Measurements from ENCODE around the gene SSBP2.
A peak's percentile ranks its signal among the peaks of the same experiment; 100 is the strongest.

SSBP2 gene

DNA sequence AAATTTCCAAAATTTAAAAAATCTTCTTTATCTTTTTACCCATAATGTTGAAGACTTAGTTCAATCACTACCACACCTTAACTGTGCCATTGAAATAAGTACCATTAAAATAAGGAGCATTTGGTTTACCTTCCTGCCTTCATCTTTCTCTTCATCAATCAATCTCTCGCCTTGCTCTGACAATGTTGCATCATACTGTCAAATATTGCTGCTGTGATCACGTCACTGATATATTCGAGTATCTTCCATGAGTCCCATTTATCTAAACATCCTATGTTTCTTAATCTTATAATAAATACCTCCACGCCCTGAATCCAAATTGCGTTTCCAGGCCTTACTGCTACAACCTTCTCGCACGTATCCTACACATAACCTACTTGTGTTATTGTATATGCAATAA is 201.8 kb downstream of the SSBP2 start:
- H3K27me3 ChIP-seq (replicated peaks; ENCODE audit: control insufficient read depth, insufficient read depth, low read length) = no peaks in the 10 kb centered on the region
- no peak overlapping the region for H3K4me3 ChIP-seq (ENCODE audit: low read length)
- peaks cover 13% of the 10 kb centered on the region for H3K36me3 ChIP-seq (ENCODE audit: control insufficient read depth, insufficient read depth, low read length, severe bottlenecking)
- DNase-seq (ENCODE audit: low read depth) = no peak
- H3K9me3 ChIP-seq (ENCODE audit: control insufficient read depth, low read length) = no peaks in the 10 kb centered on the region
- no peak overlapping the region for H3K9ac ChIP-seq (ENCODE audit: low read length)
- no peaks in the 10 kb centered on the region for H3K4me1 ChIP-seq (ENCODE audit: control insufficient read depth, insufficient read depth, low read length)

DNA sequence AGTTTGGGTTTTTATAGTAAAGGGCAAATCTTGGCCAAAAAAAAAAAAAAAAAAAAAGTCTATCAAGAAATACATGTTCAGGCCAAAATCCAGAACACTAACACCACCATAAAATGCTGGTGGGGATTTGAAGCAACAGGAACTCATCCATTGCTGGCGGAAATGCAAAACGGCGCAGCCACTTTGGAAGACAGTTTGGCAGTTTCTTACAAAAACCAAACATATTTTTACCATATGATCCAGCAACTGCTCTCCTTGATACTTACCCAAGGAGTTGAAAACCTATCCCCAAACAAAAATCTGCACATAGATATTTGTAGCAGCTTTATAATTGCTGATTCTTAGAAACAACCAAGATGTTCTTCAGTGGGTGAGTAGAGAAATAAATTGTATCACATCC is 203.9 kb downstream of the SSBP2 start:
- no peaks in the 10 kb centered on the region for H3K9me3 ChIP-seq (ENCODE audit: control insufficient read depth, low read length)
- no peaks in the 10 kb centered on the region for H3K4me1 ChIP-seq (ENCODE audit: control insufficient read depth, insufficient read depth, low read length)
- no peak for DNase-seq (ENCODE audit: low read depth)
- no peaks in the 10 kb centered on the region for H3K27me3 ChIP-seq (replicated peaks; ENCODE audit: control insufficient read depth, insufficient read depth, low read length)
- H3K36me3 ChIP-seq (ENCODE audit: control insufficient read depth, insufficient read depth, low read length, severe bottlenecking) = peaks cover 13% of the 10 kb centered on the region
- no peak overlapping the region for H3K4me3 ChIP-seq (ENCODE audit: low read length)
- H3K9ac ChIP-seq (ENCODE audit: low read length) = no peak overlapping the region

DNA sequence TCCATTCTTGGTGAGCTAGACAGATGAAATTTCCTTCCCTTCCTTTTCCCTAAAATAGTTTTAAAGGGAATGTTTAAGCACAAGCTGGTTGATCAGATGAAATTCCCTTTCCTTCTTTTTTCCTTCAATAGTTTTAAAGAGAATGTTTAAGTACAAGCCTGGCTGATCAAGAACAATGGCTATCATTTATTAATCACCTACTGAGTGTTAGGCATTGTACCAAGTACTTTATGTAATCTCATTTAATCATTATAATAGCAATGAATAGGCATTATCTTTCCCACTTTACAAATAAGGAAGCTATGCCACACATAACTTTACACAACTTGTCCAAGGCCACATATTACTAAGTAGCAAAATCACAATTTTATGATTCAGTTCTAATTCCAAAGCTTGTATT is 205.0 kb downstream of the SSBP2 start:
- Histone ChIP-seq H3K36me3 (ENCODE audit: control insufficient read depth, insufficient read depth, low read length, severe bottlenecking) (peaks cover 13% of the 10 kb centered on the region), H3K9ac (ENCODE audit: low read length) (no peak overlapping the region), H3K4me3 (ENCODE audit: low read length) (no peak overlapping the region), H3K9me3 (ENCODE audit: control insufficient read depth, low read length) (no peaks in the 10 kb centered on the region), H3K27me3 (replicated peaks; ENCODE audit: control insufficient read depth, insufficient read depth, low read length) (no peaks in the 10 kb centered on the region), H3K4me1 (ENCODE audit: control insufficient read depth, insufficient read depth, low read length) (no peaks in the 10 kb centered on the region)
- no peak for DNase-seq (ENCODE audit: low read depth)

DNA sequence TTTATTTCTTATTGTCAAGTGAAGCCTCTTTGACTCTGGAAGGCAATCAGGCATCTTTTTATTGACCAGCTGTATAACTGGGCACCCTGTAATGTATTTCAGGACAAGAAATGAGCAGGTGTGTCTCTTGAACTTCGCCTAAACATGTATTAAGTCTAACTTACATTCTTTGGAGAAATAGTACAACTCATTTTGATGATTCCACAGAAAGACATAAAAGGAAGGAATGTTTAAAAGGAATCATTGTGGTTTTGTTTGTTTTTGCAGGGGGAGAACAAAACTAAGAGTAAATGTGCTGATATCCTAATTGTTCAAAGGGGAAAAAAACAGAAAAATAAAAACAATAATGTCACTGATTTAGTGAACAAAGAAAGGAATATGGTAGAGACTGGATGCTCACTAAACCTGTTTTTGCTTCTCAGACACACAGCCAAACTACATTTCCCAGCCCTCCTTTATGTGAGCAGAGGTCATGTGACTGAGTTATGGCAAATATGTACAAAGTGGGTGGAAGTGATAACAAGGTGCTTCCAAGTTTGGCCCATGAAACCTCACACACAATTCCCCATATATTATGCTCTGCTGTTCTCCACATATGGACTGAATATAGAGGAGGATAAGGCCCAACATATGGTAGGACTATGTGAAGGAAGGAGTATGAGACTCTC is 206.4 kb downstream of the SSBP2 start:
- Histone ChIP-seq H3K9me3 (ENCODE audit: control insufficient read depth, low read length) (no peaks in the 10 kb centered on the region), H3K27me3 (replicated peaks; ENCODE audit: control insufficient read depth, insufficient read depth, low read length) (no peaks in the 10 kb centered on the region), H3K4me3 (ENCODE audit: low read length) (no peak overlapping the region), H3K9ac (ENCODE audit: low read length) (no peak overlapping the region), H3K36me3 (ENCODE audit: control insufficient read depth, insufficient read depth, low read length, severe bottlenecking) (peaks cover 7% of the 10 kb centered on the region), H3K4me1 (ENCODE audit: control insufficient read depth, insufficient read depth, low read length) (no peaks in the 10 kb centered on the region)
- no peak for DNase-seq (ENCODE audit: low read depth)

DNA sequence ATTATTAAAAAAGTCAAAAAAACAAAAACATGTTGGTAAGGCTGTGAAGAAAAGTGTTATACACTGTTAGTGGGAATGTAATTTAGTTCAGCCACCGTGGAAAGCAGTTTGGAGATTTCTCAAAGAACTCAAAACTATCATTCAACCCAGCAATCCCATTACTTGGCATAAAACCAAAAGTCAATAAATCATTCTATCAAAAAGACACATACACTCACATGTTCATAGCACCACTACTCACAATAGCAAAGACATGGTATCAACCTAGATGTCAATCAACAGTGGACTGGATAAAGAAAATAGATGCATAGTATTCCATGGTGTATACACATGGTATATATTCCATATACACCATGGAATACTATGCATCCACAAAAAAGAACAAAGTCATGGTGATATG is 208.7 kb downstream of the SSBP2 start:
- Histone ChIP-seq H3K4me1 (ENCODE audit: control insufficient read depth, insufficient read depth, low read length) (no peaks in the 10 kb centered on the region), H3K9me3 (ENCODE audit: control insufficient read depth, low read length) (no peaks in the 10 kb centered on the region), H3K4me3 (ENCODE audit: low read length) (no peak overlapping the region), H3K27me3 (replicated peaks; ENCODE audit: control insufficient read depth, insufficient read depth, low read length) (no peaks in the 10 kb centered on the region), H3K9ac (ENCODE audit: low read length) (no peak overlapping the region), H3K36me3 (ENCODE audit: control insufficient read depth, insufficient read depth, low read length, severe bottlenecking) (peaks cover 7% of the 10 kb centered on the region)
- DNase-seq (ENCODE audit: low read depth) = no peak

DNA sequence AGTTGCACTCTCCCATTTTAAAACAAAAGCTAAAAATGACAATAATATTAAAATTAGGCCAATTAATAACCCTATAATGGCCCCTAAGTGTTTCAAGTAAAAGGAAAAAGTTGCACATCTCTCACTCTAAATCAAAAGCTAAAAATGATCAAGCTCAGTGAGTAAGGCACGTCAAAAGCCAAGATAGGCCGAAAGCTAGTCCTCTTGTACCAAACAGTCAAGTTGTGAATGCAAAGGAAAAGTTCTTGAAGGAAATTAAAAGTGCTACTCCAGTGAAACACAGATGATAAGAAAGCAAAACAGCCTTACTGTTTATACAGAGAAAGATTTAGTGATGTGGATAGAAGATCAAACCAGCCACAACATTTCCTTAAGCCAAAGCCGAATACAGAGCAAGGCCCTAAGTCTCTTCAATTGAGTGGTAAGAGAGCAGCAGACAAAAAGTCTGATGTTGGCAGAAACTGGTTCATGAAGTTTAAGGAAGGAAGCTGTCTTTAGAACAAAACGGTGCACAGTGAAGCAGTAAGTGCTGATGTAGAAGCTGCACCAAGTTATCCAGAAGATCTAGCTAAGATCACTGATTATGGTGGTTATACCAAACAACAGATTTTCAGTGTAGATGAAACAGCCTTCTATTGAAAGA is 212.9 kb downstream of the SSBP2 start:
- H3K9ac ChIP-seq (ENCODE audit: low read length) = no peak overlapping the region
- H3K27me3 ChIP-seq (replicated peaks; ENCODE audit: control insufficient read depth, insufficient read depth, low read length) = no peaks in the 10 kb centered on the region
- H3K9me3 ChIP-seq (ENCODE audit: control insufficient read depth, low read length) = no peaks in the 10 kb centered on the region
- H3K4me3 ChIP-seq (ENCODE audit: low read length) = no peak overlapping the region
- H3K4me1 ChIP-seq (ENCODE audit: control insufficient read depth, insufficient read depth, low read length) = peaks cover 18% of the 10 kb centered on the region
- DNase-seq (ENCODE audit: low read depth) = no peak
- H3K36me3 ChIP-seq (ENCODE audit: control insufficient read depth, insufficient read depth, low read length, severe bottlenecking) = peaks cover 3% of the 10 kb centered on the region

DNA sequence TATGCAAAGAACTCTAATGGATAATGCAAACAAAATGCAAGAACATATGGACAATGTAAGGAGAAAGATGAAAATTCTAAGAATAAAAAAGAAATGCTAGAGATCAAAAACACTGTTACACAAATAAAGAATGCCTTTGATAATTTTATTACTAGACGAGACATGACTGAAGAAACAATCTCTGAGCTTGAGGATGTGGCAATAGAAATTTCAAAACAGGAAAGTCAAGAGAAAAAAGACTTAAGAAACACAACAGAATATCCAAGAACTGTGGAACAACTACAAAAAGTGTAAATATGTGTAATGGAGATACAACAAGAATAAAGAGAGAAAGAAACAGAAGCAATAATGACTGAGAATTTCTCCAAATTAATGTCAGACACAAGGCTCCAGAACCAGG is 216.5 kb downstream of the SSBP2 start:
- no peaks in the 10 kb centered on the region for H3K9me3 ChIP-seq (ENCODE audit: control insufficient read depth, low read length)
- H3K4me1 ChIP-seq (ENCODE audit: control insufficient read depth, insufficient read depth, low read length) = peaks cover 18% of the 10 kb centered on the region
- H3K36me3 ChIP-seq (ENCODE audit: control insufficient read depth, insufficient read depth, low read length, severe bottlenecking) = peaks cover 3% of the 10 kb centered on the region
- no peaks in the 10 kb centered on the region for H3K27me3 ChIP-seq (replicated peaks; ENCODE audit: control insufficient read depth, insufficient read depth, low read length)
- DNase-seq (ENCODE audit: low read depth) = peak; percentile 46
- no peak overlapping the region for H3K4me3 ChIP-seq (ENCODE audit: low read length)
- no peak overlapping the region for H3K9ac ChIP-seq (ENCODE audit: low read length)

DNA sequence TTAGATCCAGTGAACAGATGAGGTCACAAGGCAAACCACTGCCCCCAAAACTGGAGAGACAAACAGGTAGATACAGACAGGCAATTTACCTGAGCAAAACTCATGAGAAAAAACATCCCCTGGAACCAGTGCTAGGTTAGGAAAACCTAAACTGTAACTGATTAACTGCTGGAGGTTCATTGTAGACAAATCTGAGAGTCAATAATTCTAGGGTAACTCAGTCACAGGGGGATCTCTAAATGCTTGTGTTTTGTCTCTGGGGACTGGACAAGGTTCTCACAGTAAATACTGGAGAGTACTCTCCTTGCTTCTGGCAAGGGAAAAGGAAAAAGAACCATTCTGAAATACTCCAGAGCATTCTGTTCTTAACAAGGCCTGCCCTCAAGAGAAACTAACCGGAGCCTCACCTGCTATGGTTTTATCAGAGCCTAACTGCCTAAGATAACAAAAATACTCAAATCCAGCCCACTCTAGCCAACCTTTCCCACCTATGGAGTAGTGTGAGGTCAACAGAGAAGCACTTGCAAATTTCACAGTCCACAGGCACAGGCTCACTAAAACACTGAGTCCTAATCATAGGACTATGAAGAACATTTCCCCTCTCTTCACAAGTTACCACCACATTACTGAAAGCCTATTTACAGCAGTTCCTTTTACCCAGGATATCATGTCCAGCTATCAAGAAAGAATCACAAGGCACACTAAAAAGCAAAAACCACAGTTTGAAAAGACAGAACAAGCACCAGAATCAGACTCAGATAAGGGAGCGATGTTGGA is 217.1 kb downstream of the SSBP2 start:
- no peak for DNase-seq (ENCODE audit: low read depth)
- Histone ChIP-seq H3K27me3 (replicated peaks; ENCODE audit: control insufficient read depth, insufficient read depth, low read length) (no peaks in the 10 kb centered on the region), H3K9ac (ENCODE audit: low read length) (no peak overlapping the region), H3K36me3 (ENCODE audit: control insufficient read depth, insufficient read depth, low read length, severe bottlenecking) (no peaks in the 10 kb centered on the region), H3K4me1 (ENCODE audit: control insufficient read depth, insufficient read depth, low read length) (peaks cover 18% of the 10 kb centered on the region), H3K4me3 (ENCODE audit: low read length) (no peak overlapping the region), H3K9me3 (ENCODE audit: control insufficient read depth, low read length) (no peaks in the 10 kb centered on the region)

DNA sequence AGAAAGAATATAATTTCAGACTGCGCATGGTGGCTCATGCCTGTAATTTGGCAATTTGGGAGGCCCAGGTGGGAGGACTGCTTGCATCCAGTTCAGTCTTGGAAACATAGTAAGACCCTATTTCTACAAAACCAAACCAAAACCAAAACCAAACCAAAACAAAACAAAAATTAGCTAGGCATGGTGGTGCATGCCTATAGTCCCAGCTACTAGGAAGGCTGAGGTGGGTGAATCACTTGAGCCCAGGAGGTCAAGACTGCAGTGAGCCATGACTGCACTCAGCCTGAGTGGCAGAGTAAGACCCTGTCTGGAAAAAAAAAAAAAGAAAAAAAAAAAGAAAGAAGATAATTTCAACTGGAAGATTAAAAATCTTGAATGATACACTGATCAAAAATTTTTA is 220.0 kb downstream of the SSBP2 start:
- H3K36me3 ChIP-seq (ENCODE audit: control insufficient read depth, insufficient read depth, low read length, severe bottlenecking) = no peaks in the 10 kb centered on the region
- no peaks in the 10 kb centered on the region for H3K9me3 ChIP-seq (ENCODE audit: control insufficient read depth, low read length)
- H3K4me3 ChIP-seq (ENCODE audit: low read length) = no peak overlapping the region
- DNase-seq (ENCODE audit: low read depth) = no peak
- no peak overlapping the region for H3K9ac ChIP-seq (ENCODE audit: low read length)
- H3K27me3 ChIP-seq (replicated peaks; ENCODE audit: control insufficient read depth, insufficient read depth, low read length) = no peaks in the 10 kb centered on the region
- H3K4me1 ChIP-seq (ENCODE audit: control insufficient read depth, insufficient read depth, low read length) = peaks cover 19% of the 10 kb centered on the region

DNA sequence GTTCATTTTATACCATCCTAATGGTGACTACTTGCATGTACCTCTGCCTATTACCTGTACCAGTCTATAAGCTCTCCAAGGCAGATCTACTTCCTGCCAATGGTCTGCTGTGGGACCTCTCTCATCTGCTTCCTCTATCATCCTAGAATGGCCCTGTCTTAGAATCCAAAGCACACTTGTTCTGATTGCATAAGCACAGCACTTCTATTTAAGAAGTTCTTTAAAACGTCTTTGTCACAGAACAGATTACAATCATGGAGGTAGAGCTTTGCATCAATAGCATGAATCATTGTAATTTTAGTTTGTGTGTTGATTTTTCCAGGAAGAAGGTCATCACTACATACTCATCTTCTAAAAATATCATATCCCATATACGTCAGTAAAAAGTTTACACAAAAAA is 225.2 kb downstream of the SSBP2 start:
- Histone ChIP-seq H3K27me3 (replicated peaks; ENCODE audit: control insufficient read depth, insufficient read depth, low read length) (no peaks in the 10 kb centered on the region), H3K9me3 (ENCODE audit: control insufficient read depth, low read length) (no peaks in the 10 kb centered on the region), H3K9ac (ENCODE audit: low read length) (no peak overlapping the region), H3K4me1 (ENCODE audit: control insufficient read depth, insufficient read depth, low read length) (peaks cover 10% of the 10 kb centered on the region), H3K4me3 (ENCODE audit: low read length) (no peak overlapping the region), H3K36me3 (ENCODE audit: control insufficient read depth, insufficient read depth, low read length, severe bottlenecking) (no peaks in the 10 kb centered on the region)
- peak; percentile 53 for DNase-seq (ENCODE audit: low read depth)

DNA sequence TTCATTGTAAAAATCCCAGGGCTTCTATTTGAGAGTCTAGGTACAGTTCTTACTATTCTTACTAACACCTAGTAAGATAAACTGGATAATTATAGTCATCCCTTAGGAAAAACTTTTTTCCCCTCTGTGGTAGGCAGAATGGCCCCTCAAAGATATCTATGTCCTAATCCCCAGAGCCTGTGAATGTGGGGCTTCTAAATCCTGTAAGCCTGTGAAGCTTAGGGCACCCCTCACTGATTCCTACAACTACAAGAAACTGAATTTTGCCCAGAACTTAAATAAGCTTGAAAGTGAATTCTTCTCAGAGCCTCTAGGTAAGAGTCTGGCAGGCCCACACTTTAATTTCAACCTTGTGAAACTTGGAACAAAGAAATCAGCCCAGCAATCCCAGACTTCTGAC is 226.9 kb downstream of the SSBP2 start:
- no peak overlapping the region for H3K9ac ChIP-seq (ENCODE audit: low read length)
- H3K27me3 ChIP-seq (replicated peaks; ENCODE audit: control insufficient read depth, insufficient read depth, low read length) = no peaks in the 10 kb centered on the region
- no peaks in the 10 kb centered on the region for H3K9me3 ChIP-seq (ENCODE audit: control insufficient read depth, low read length)
- no peak overlapping the region for H3K4me3 ChIP-seq (ENCODE audit: low read length)
- peaks cover 10% of the 10 kb centered on the region for H3K4me1 ChIP-seq (ENCODE audit: control insufficient read depth, insufficient read depth, low read length)
- DNase-seq (ENCODE audit: low read depth) = no peak
- no peaks in the 10 kb centered on the region for H3K36me3 ChIP-seq (ENCODE audit: control insufficient read depth, insufficient read depth, low read length, severe bottlenecking)

Measured in adipocyte (in vitro differentiated cells).